Karpas-422 (cell line): Measurements from ENCODE around the gene FZD8. TPM values are rescaled to one million over a fixed set of nuclear protein-coding genes. Genes with fewer than 3 reads are reported as not detected.

Experiments used
- DNase-seq: peaks from one replicate; pipeline ENCODE4 v3.0.0-alpha.2; 2015
- H2AFZ ChIP-seq: fragments of 200-600 bp; sonication (generic); 2 replicates; pipeline ENCODE4 v1.6.1; 2014; ENCODE audit warnings: antibody characterized with exemption, low read length, mixed read lengths
- H3K27ac ChIP-seq: fragments of 200-600 bp; sonication (generic); 2 replicates; pipeline ENCODE4 v1.5.1; 2014; ENCODE audit warnings: mild to moderate bottlenecking, low read length, moderate library complexity
- H3K27me3 ChIP-seq: fragments of 200-600 bp; sonication (generic); 2 replicates; pipeline ENCODE4 v1.6.1; 2014; ENCODE audit warnings: low read length, mixed read lengths
- H3K36me3 ChIP-seq: fragments of 200-600 bp; sonication (generic); 2 replicates; pipeline ENCODE4 v1.6.1; 2014; ENCODE audit warnings: low read length, mixed read lengths; ENCODE audit not compliant: insufficient read depth
- H3K4me1 ChIP-seq: fragments of 200-600 bp; sonication (generic); 2 replicates; pipeline ENCODE4 v1.6.1; 2014; ENCODE audit warnings: mild to moderate bottlenecking, low read length, mixed read lengths
- H3K4me2 ChIP-seq: fragments of 200-600 bp; sonication (generic); 2 replicates; pipeline ENCODE4 v1.6.1; 2014; ENCODE audit warnings: low read length, low read depth, mild to moderate bottlenecking; ENCODE audit not compliant: poor library complexity, severe bottlenecking
- H3K4me3 ChIP-seq: fragments of 200-600 bp; sonication (generic); 2 replicates; pipeline ENCODE4 v1.5.1; 2014; ENCODE audit warnings: mild to moderate bottlenecking, antibody characterized with exemption, low read length, mixed read lengths
- H3K79me2 ChIP-seq: fragments of 200-600 bp; sonication (generic); 2 replicates; pipeline ENCODE4 v1.6.1; 2014; ENCODE audit warnings: mild to moderate bottlenecking, low read length, mixed read lengths
- H3K9ac ChIP-seq: fragments of 200-600 bp; sonication (generic); 2 replicates; pipeline ENCODE4 v1.6.0; 2014; ENCODE audit warnings: low read length
- H3K9me2 ChIP-seq: fragments of 200-600 bp; sonication (generic), shearing (Covaris generic); replicated peaks from 2 replicates; pipeline ENCODE4 v1.6.0; 2014; ENCODE audit warnings: mild to moderate bottlenecking, low read length, moderate library complexity; ENCODE audit not compliant: insufficient read depth
- H3K9me3 ChIP-seq: fragments of 300-700, 200-600 bp; sonication (generic); 2 replicates; pipeline ENCODE4 v1.6.1; 2014; ENCODE audit warnings: low read length, mixed read lengths
- H4K20me1 ChIP-seq: fragments of 200-600 bp; sonication (generic); 2 replicates; pipeline ENCODE4 v1.6.1; 2014; ENCODE audit warnings: mild to moderate bottlenecking, antibody characterized with exemption, low read length, low read depth; ENCODE audit not compliant: insufficient read depth
- total RNA-seq: library from RNA; depleted of rRNA; stranded (reverse); fragments of >200 nt; shearing (Covaris generic); gene quantifications from 2 replicates; pipeline ENCODE4 v1.2.3, GENCODE V29; 2014; ENCODE audit warnings: low replicate concordance; rRNA removed

The FZD8 gene
- total RNA-seq, 1 experiment from 2014 or later, result 0.52 TPM

DNA sequence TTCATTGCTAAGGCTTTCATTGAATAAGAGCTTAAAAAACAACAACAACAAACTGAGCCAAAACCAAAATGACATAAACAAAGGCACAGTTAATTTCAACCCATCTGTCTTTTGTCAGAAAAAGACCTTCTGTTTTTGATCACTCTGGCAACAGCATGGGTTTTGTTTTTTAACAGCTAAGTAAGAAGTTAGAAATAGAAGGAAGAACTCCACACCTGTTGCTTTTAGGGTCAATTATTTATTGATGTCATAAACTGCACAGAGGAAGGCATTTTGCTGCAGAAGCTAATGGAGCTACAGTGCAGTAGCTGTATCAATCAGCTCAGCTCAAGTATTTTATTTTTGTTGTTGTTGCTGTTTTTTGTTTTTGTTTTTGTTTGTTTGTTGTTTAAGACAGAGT is 53.3 kb downstream of the FZD8 start:
- Histone ChIP-seq H3K27me3 (no peaks in the 10 kb centered on the region), H3K4me1 (no peaks in the 10 kb centered on the region), H3K36me3 (no peaks in the 10 kb centered on the region), H3K79me2 (no peaks in the 10 kb centered on the region), H3K9me3 (no peaks in the 10 kb centered on the region), H3K9me2 (no peaks in the 10 kb centered on the region), H4K20me1 (no peaks in the 10 kb centered on the region), H3K27ac (no peak overlapping the region), H3K4me2 (no peak overlapping the region), H3K4me3 (no peak overlapping the region), H3K9ac (no peak overlapping the region), H2AFZ (no peak overlapping the region)
- DNase-seq, result no peak

Other genes starting within 250 kb of the FZD8 start
- gene GJD4, start 37.0 kb downstream of the FZD8 start, total RNA-seq, result not detected in 2 replicates